ENCODE results near the gene CT47C1. TPM values are rescaled to one million over a fixed set of nuclear protein-coding genes. Genes with fewer than 3 reads are reported as not detected.

The CT47C1 gene
- total RNA-seq, 2 experiments from 2014 or later, result not detected

GRCh38 chrX:119082278-119082677 is 9.5 kb downstream of the CT47C1 start:
- intact Hi-C loops (cut with DNase I, micrococcal nuclease), result no loop called here
- H3K36me3 Mint-ChIP-seq (ENCODE audit: low read depth), result no peaks in the 10 kb centered on the region
- H3K27me3 Mint-ChIP-seq, result peaks cover 3% of the 10 kb centered on the region
- CTCF ChIA-PET, result interaction anchor here (0.9 to 1.2 kb wide), 2 partner anchors 9 to 243 kb away, joined by 3 read pairs; no protein-coding TSS in a partner anchor
- POLR2A ChIA-PET, result no interaction called here
- no peak overlapping the region for H3K4me3 Mint-ChIP-seq
- ATAC-seq, result no peak
- no peaks in the 10 kb centered on the region for H3K4me1 Mint-ChIP-seq
- no peak overlapping the region for H3K27ac Mint-ChIP-seq
- DNase-seq, result no peak
- no peaks in the 10 kb centered on the region for H3K9me3 Mint-ChIP-seq (ENCODE audit: low read depth)

GRCh38 chrX:119084766-119085165 is 12.0 kb downstream of the CT47C1 start:
- DNase-seq, result no peak
- ATAC-seq, result no peak
- Mint-ChIP-seq H3K9me3 (ENCODE audit: low read depth) (no peaks in the 10 kb centered on the region), H3K27me3 (peaks cover under 1% of the 10 kb centered on the region), H3K4me1 (no peaks in the 10 kb centered on the region), H3K4me3 (no peak overlapping the region), H3K27ac (no peak overlapping the region), H3K36me3 (ENCODE audit: low read depth) (no peaks in the 10 kb centered on the region)
- CTCF ChIA-PET, result no interaction called here
- POLR2A ChIA-PET, result interaction anchor here (0.6 kb wide), 1 partner anchor 463 kb away, joined by 3 read pairs; no protein-coding TSS in a partner anchor
- intact Hi-C loops (cut with DNase I, micrococcal nuclease), result no loop called here

- no peak overlapping the region for H3K4me3 Mint-ChIP-seq
- DNase-seq (no peak), ATAC-seq (no peak)
- peaks cover 2% of the 10 kb centered on the region for H3K27me3 Mint-ChIP-seq
- CTCF ChIA-PET, result interaction anchor here (0.7 kb wide), 1 partner anchor 355 kb away, joined by 3 read pairs; no protein-coding TSS in a partner anchor
- POLR2A ChIA-PET, result no interaction called here
- intact Hi-C loops (cut with DNase I, micrococcal nuclease), result no loop called here
- no peaks in the 10 kb centered on the region for H3K36me3 Mint-ChIP-seq (ENCODE audit: low read depth)
- H3K27ac Mint-ChIP-seq, result no peak overlapping the region
- no peaks in the 10 kb centered on the region for H3K9me3 Mint-ChIP-seq (ENCODE audit: low read depth)
- H3K4me1 Mint-ChIP-seq, result no peaks in the 10 kb centered on the region
Measured at GRCh38 chrX:119087121-119087520, 14.3 kb downstream of the CT47C1 start.

- no peaks in the 10 kb centered on the region for H3K36me3 Mint-ChIP-seq (ENCODE audit: low read depth)
- H3K27ac Mint-ChIP-seq, result no peak overlapping the region
- ChIA-PET POLR2A (no interaction called here), CTCF (no interaction called here)
- intact Hi-C loops (cut with DNase I, micrococcal nuclease), result no loop called here
- DNase-seq (no peak), ATAC-seq (no peak)
- no peak overlapping the region for H3K4me3 Mint-ChIP-seq
- no peaks in the 10 kb centered on the region for H3K4me1 Mint-ChIP-seq
- peaks cover 2% of the 10 kb centered on the region for H3K27me3 Mint-ChIP-seq
- no peaks in the 10 kb centered on the region for H3K9me3 Mint-ChIP-seq (ENCODE audit: low read depth)
Measured at GRCh38 chrX:119089619-119090018, 16.8 kb downstream of the CT47C1 start.

- no peak overlapping the region for H3K4me3 Mint-ChIP-seq
- CTCF ChIA-PET, result no interaction called here
- peaks cover 2% of the 10 kb centered on the region for H3K27me3 Mint-ChIP-seq
- POLR2A ChIA-PET, result no interaction called here
- no peak overlapping the region for H3K27ac Mint-ChIP-seq
- H3K9me3 Mint-ChIP-seq (ENCODE audit: low read depth), result no peaks in the 10 kb centered on the region
- intact Hi-C loops (cut with DNase I, micrococcal nuclease), result no loop called here
- no peak for DNase-seq
- H3K36me3 Mint-ChIP-seq (ENCODE audit: low read depth), result no peaks in the 10 kb centered on the region
- no peak for ATAC-seq
- H3K4me1 Mint-ChIP-seq, result no peaks in the 10 kb centered on the region
Measured at GRCh38 chrX:119090627-119091026, 17.8 kb downstream of the CT47C1 start.

GRCh38 chrX:119093991-119094735 is 21.4 kb downstream of the CT47C1 start:
- ATAC-seq, result no peak
- H3K27me3 Mint-ChIP-seq, result peaks cover 4% of the 10 kb centered on the region
- intact Hi-C loops (cut with DNase I, micrococcal nuclease), result no loop called here
- POLR2A ChIA-PET, result no interaction called here
- H3K36me3 Mint-ChIP-seq (ENCODE audit: low read depth), result no peaks in the 10 kb centered on the region
- no peak for DNase-seq
- H3K4me1 Mint-ChIP-seq, result no peaks in the 10 kb centered on the region
- H3K27ac Mint-ChIP-seq, result no peak overlapping the region
- no peak overlapping the region for H3K4me3 Mint-ChIP-seq
- H3K9me3 Mint-ChIP-seq (ENCODE audit: low read depth), result no peaks in the 10 kb centered on the region
- CTCF ChIA-PET, result interaction anchor here (0.6 kb wide), 1 partner anchor 345 kb away, joined by 3 read pairs; no protein-coding TSS in a partner anchor

- Mint-ChIP-seq H3K4me3 (no peak overlapping the region), H3K9me3 (ENCODE audit: low read depth) (no peaks in the 10 kb centered on the region), H3K27ac (no peak overlapping the region), H3K4me1 (no peaks in the 10 kb centered on the region), H3K27me3 (peaks cover 4% of the 10 kb centered on the region), H3K36me3 (ENCODE audit: low read depth) (no peaks in the 10 kb centered on the region)
- CTCF ChIA-PET, result interaction anchor here (0.6 kb wide), 1 partner anchor 346 kb away, joined by 3 read pairs; no protein-coding TSS in a partner anchor
- intact Hi-C loops (cut with DNase I, micrococcal nuclease), result no loop called here
- POLR2A ChIA-PET, result no interaction called here
- no peak for DNase-seq
- ATAC-seq, result no peak
Measured at GRCh38 chrX:119094819-119095218, 22.0 kb downstream of the CT47C1 start.

GRCh38 chrX:119095936-119096335 is 23.1 kb downstream of the CT47C1 start:
- Mint-ChIP-seq H3K36me3 (ENCODE audit: low read depth) (no peaks in the 10 kb centered on the region), H3K9me3 (ENCODE audit: low read depth) (no peaks in the 10 kb centered on the region), H3K27me3 (peaks cover 4% of the 10 kb centered on the region), H3K4me1 (no peaks in the 10 kb centered on the region), H3K4me3 (no peak overlapping the region), H3K27ac (no peak overlapping the region)
- ChIA-PET POLR2A (no interaction called here), CTCF (interaction anchor here (1.2 kb wide), 1 partner anchor 28 kb away, joined by 3 read pairs; no protein-coding TSS in a partner anchor)
- ATAC-seq (no peak), DNase-seq (no peak)
- intact Hi-C loops (cut with DNase I, micrococcal nuclease), result no loop called here

- CTCF ChIA-PET, result interaction anchor here (1.1 to 1.2 kb wide), 2 partner anchors 9 to 17 kb away, joined by 3 read pairs; no protein-coding TSS in a partner anchor
- H3K9me3 Mint-ChIP-seq (ENCODE audit: low read depth), result no peaks in the 10 kb centered on the region
- intact Hi-C loops (cut with DNase I, micrococcal nuclease), result no loop called here
- H3K36me3 Mint-ChIP-seq (ENCODE audit: low read depth), result no peaks in the 10 kb centered on the region
- no peak overlapping the region for H3K4me3 Mint-ChIP-seq
- POLR2A ChIA-PET, result no interaction called here
- H3K27me3 Mint-ChIP-seq, result peaks cover 3% of the 10 kb centered on the region
- ATAC-seq, result peak; percentile 36
- no peak for DNase-seq
- H3K27ac Mint-ChIP-seq, result no peak overlapping the region
- no peaks in the 10 kb centered on the region for H3K4me1 Mint-ChIP-seq
Measured at GRCh38 chrX:119101168-119101567, 28.4 kb downstream of the CT47C1 start.

- H3K4me1 Mint-ChIP-seq, result no peaks in the 10 kb centered on the region
Measured at GRCh38 chrX:119105826-119106225, 33.0 kb downstream of the CT47C1 start.

GRCh38 chrX:119107206-119107605 is 34.4 kb downstream of the CT47C1 start:
- no peaks in the 10 kb centered on the region for H3K4me1 Mint-ChIP-seq

More at GRCh38 chrX:119105826-119106225, 33.0 kb downstream of the CT47C1 start:
- H3K36me3 Mint-ChIP-seq (ENCODE audit: low read depth), result no peaks in the 10 kb centered on the region
- no peak overlapping the region for H3K4me3 Mint-ChIP-seq
- intact Hi-C loops (cut with DNase I, micrococcal nuclease), result no loop called here
- DNase-seq, result no peak
- ChIA-PET POLR2A (no interaction called here), CTCF (no interaction called here)
- no peaks in the 10 kb centered on the region for H3K9me3 Mint-ChIP-seq (ENCODE audit: low read depth)
- no peak overlapping the region for H3K27ac Mint-ChIP-seq
- ATAC-seq, result no peak
- no peaks in the 10 kb centered on the region for H3K27me3 Mint-ChIP-seq

GRCh38 chrX:119118780-119119395 is 46.1 kb downstream of the CT47C1 start:
- ChIA-PET CTCF (interaction anchor here (0.5 to 2.0 kb wide), 13 partner anchors 9 to 155 kb away, joined by 3 to 10 read pairs (median 3); partner anchors contain the start of gene KIAA1210), POLR2A (no interaction called here)
- Mint-ChIP-seq H3K4me1 (no peaks in the 10 kb centered on the region), H3K9me3 (ENCODE audit: low read depth) (no peaks in the 10 kb centered on the region), H3K27me3 (peaks cover 3% of the 10 kb centered on the region), H3K27ac (no peak overlapping the region), H3K4me3 (no peak overlapping the region), H3K36me3 (ENCODE audit: low read depth) (no peaks in the 10 kb centered on the region)
- DNase-seq, result peak; percentile 64
- peak; percentile 83 for ATAC-seq
- intact Hi-C loops (cut with DNase I, micrococcal nuclease), result loop anchor here (1.0 to 5.0 kb wide), 4 partner anchors 98 to 148 kb away; no protein-coding TSS in a partner anchor

More at GRCh38 chrX:119107206-119107605, 34.4 kb downstream of the CT47C1 start:
- ChIA-PET CTCF (no interaction called here), POLR2A (no interaction called here)
- Mint-ChIP-seq H3K27me3 (peaks cover 2% of the 10 kb centered on the region), H3K27ac (no peak overlapping the region), H3K9me3 (ENCODE audit: low read depth) (no peaks in the 10 kb centered on the region), H3K4me3 (no peak overlapping the region), H3K36me3 (ENCODE audit: low read depth) (no peaks in the 10 kb centered on the region)
- intact Hi-C loops (cut with DNase I, micrococcal nuclease), result no loop called here
- no peak for DNase-seq
- no peak for ATAC-seq
